Mammary microvascular endothelial cell (primary cell): ENCODE data around the gene CHCHD6. TPM values are rescaled to one million over a fixed set of nuclear protein-coding genes. Genes with fewer than 3 reads are reported as not detected.

Source experiments
- total RNA-seq: library from RNA; depleted of rRNA; stranded (reverse); fragments of >200 nt; gene quantifications from 2 replicates; pipeline ENCODE4 v1.2.3, GENCODE V29; 2015

CHCHD6 gene, protein sequence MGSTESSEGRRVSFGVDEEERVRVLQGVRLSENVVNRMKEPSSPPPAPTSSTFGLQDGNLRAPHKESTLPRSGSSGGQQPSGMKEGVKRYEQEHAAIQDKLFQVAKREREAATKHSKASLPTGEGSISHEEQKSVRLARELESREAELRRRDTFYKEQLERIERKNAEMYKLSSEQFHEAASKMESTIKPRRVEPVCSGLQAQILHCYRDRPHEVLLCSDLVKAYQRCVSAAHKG
- total RNA-seq: 7.7 and 8.2 TPM in 2 replicates

DNA sequence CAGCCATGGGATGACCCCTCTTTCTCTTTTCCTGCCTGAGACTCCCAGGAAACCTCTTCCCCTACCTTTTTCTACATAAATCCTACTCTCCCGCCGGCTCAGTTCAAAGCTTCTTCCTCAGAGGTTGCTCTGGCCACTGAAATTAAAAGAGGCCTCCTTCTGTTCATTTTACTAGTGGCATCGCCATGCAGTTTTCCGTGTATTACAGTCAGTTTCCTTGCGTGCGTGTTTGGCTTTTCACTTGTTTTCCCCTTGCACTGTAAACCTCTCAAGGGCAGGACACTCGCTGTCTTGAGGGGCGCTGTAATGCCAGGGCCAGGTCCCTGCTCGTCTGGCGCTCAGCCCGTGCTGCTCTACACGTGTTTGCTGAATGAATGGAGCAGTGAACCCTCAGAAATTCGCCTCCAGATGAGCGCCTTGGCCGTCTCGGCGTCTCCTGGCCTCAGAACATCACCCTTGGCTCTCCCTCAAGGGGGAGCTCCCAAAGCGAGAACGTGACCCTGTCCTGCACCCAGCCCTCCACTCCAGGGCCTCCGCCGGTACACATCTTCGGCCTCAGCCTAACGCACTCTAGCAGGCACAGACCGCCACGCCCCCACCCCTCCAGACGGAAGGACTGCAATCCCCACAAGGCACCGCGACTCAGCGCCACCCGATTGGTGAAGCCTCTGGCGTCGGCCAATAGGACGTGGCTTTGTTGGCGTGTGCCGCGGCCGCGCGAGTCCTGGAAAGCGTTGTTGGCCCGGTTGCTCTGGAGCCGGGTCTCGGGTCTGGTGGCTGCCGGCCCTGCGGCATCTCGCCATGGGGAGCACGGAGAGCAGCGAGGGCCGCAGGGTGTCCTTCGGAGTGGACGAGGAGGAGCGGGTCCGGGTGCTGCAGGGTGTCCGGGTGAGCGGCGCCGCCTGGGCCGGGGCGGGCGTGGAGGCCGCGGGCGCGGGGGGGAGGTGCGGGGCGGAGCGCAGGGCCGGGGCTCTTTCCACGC, at the start of gene CHCHD6:
Gene CHCHD6, plus strand, starts transcription at position 729 of the 982 bp plus-strand sequence. Its CDS starts 73 bp downstream, at position 802.

DNA sequence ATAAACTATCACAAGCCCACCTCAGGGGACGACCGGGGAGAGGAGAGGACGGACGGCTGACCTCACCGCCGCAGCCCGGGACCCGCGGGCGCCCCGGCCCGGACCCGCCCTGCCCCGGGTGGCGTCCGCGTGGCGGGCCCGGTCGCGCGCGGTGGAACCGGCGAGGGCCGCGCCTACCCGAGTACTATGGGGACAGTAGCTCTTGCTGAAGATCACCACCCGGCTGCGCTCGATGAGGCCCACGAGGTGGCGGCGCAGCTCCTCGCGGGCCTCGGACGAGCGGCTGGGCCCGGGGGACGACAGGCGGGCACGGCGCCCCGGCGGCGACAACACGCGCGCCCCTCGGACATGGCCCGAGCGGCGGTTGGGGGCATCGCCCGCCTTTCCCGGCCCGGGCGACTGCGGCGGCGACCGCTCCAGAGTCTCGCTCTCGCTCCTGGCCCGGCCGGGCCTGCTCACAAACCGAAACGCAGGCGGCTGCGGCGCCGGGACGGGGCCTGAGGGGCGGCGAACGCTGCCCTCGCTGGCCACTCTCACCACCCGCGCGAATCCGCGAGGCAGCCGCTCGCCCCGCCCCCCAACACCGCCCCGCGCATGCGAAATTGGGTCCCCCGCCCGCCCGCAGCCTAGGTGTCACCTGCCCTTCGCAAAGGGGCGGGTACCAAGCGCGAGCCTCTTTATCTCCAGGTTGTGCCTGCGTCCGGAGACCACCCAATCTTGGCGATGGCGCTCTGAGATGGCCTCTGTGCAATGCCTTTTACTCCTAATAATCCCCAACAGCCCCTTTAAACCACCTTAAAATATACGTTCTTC, 49.3 kb upstream of the CHCHD6 start, which contains the start of gene TXNRD3:
Gene TXNRD3, minus strand, starts transcription at position 554 of the 813 bp plus-strand sequence.

DNA sequence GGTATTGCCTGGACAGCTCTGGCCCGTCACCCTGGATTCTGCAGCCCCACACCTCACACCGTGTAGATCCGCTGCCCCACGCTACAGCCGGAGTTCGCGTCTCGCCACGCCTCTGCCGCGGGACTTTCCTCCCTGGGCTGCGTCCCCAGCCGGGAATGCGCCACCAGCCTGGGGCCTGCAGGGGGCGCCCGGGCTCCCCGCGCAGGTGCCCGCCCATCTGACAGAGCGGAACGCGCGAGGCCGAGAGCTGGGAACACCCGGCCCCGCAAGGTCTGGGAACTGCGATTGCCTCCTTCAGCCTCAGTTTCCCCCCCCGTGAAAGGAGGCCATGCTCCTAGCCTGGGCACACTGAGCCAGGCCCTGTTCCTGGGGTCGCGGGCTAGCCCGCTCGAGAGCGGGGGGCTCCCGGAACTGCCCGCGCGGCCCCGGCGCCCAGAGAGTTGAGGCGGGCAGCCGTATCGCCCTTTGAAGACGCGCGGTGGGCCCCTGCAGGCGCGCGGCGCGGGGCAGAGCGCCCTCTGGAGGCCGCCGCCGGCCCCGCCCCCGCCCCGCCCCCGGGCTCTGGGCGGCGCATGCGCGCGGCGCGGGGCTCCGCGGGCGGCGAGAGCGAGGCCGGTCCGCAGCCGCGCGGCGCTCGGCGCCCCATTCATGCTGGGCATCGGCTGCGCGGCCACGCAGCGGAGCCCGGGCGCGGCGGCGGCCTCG, 278.6 kb downstream of the CHCHD6 start, which contains the start of gene PLXNA1:
Gene PLXNA1, plus strand, starts transcription at position 645 of the 705 bp plus-strand sequence. CDS start 5,479 bp downstream, outside the sequence.

Other genes starting within 250 kb of the CHCHD6 start
- gene ZXDC, start 228.3 kb upstream of the CHCHD6 start, total RNA-seq: 10.0 and 11.4 TPM in 2 replicates
- gene UROC1, start 186.5 kb upstream of the CHCHD6 start, total RNA-seq: not detected in 2 replicates
- not detected in 2 replicates for gene CHST13, start 180.1 kb upstream of the CHCHD6 start, total RNA-seq
- gene C3orf22, start 145.3 kb upstream of the CHCHD6 start, total RNA-seq: not detected in 2 replicates
- gene TXNRD3, start 49.1 kb upstream of the CHCHD6 start, total RNA-seq: 5.5 and 6.2 TPM in 2 replicates